IPS DF 6.9 (cell line): Measurements from ENCODE around the gene YY1.

ENCODE experiments used
- DNase-seq: peaks from one replicate; pipeline ENCODE4 v3.0.0-alpha.2; 2013; ENCODE audit warnings: low read depth, low spot score
- H3K27ac ChIP-seq: one replicate; pipeline ENCODE4 v1.5.1; 2013; ENCODE audit warnings: low read length, control low read depth
- H3K27me3 ChIP-seq: 2 replicates; pipeline ENCODE4 v1.6.1; 2013; ENCODE audit warnings: mild to moderate bottlenecking, low read length; ENCODE audit not compliant: control insufficient read depth, insufficient read depth
- H3K36me3 ChIP-seq: 2 replicates; pipeline ENCODE4 v1.6.1; 2013; ENCODE audit warnings: low read length; ENCODE audit not compliant: control insufficient read depth, insufficient read depth
- H3K4me1 ChIP-seq: 2 replicates; pipeline ENCODE4 v1.6.1; 2013; ENCODE audit warnings: low read length; ENCODE audit not compliant: control insufficient read depth, insufficient read depth
- H3K4me3 ChIP-seq: 2 replicates; pipeline ENCODE4 v1.5.1; 2013; ENCODE audit warnings: mild to moderate bottlenecking, low read length
- H3K9me3 ChIP-seq: 2 replicates; pipeline ENCODE4 v1.6.1; 2013; ENCODE audit warnings: low read length, inconsistent platforms; ENCODE audit not compliant: control insufficient read depth, insufficient read depth
- WGBS: extraction: QIAGEN DNeasy Blood & Tissue Kit; methylation state at CpG from one replicate; pipeline ENCODE4 v1.1.7; 2013; ENCODE audit warnings: mixed read lengths, missing lambda C conversion rate; ENCODE audit not compliant: insufficient read length, insufficient coverage; 5-methylcytosine and 5-hydroxymethylcytosine counted together

YY1 gene

GRCh38 chr14:100238419-100239210 lies at the start of gene YY1:
Gene YY1, plus strand, starts transcription at chr14:100239144. Its CDS starts 101 bp downstream, at chr14:100239245.
- Histone ChIP-seq H3K27ac (no peak within 1 kb of the TSS), H3K9me3 (no peaks in the 10 kb centered on the region), H3K4me1 (no peaks in the 10 kb centered on the region), H3K27me3 (no peaks in the 10 kb centered on the region), H3K4me3 (peak within 1 kb of the TSS; percentile 99), H3K36me3 (no peaks in the 10 kb centered on the region)
- WGBS, result no CpG with 5 or more reads among the region's 125 CpGs
- no peak for DNase-seq

DNA sequence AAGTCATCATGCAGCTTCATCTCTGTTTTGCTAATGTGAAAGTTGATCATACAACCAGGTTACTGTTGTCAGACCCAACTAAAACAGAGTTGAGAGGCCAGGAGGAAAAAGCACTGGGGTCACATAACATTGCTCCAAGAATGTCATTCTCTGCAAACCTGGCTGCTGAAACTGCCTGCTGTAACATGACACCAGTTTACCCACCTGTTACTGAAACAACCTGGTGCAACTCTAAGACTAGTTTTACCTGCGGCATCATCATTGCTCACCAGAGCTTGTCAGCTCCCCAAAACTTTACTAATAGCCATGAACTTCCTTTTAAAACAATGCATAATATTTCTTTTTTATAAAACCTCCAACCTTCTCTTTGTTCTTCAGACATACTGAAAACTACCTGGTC lies 48.8 kb upstream of the YY1 start:
- no peaks in the 10 kb centered on the region for H3K9me3 ChIP-seq
- H3K4me3 ChIP-seq, result no peak overlapping the region
- H3K27me3 ChIP-seq, result no peaks in the 10 kb centered on the region
- H3K36me3 ChIP-seq, result no peaks in the 10 kb centered on the region
- no peak for DNase-seq
- no CpG with 5 or more reads among the region's 1 CpG for WGBS
- H3K4me1 ChIP-seq, result peaks cover 3% of the 10 kb centered on the region
- no peak overlapping the region for H3K27ac ChIP-seq

GRCh38 chr14:100191584-100192249 lies 47.2 kb upstream of the YY1 start:
- no peak overlapping the region for H3K4me3 ChIP-seq
- WGBS, result no CpG with 5 or more reads among the region's 14 CpGs

GRCh38 chr14:100192250-100192671 lies 46.7 kb upstream of the YY1 start:
- no peak for DNase-seq
- no peak overlapping the region for H3K27ac ChIP-seq
- peaks cover 3% of the 10 kb centered on the region for H3K4me1 ChIP-seq
- WGBS, result no CpG with 5 or more reads among the region's 21 CpGs
- no peaks in the 10 kb centered on the region for H3K9me3 ChIP-seq
- no peaks in the 10 kb centered on the region for H3K36me3 ChIP-seq
- H3K27me3 ChIP-seq, result no peaks in the 10 kb centered on the region
- H3K4me3 ChIP-seq, result no peak overlapping the region

More at GRCh38 chr14:100191584-100192249, 47.2 kb upstream of the YY1 start:
- Histone ChIP-seq H3K36me3 (no peaks in the 10 kb centered on the region), H3K4me1 (peaks cover 3% of the 10 kb centered on the region), H3K27me3 (no peaks in the 10 kb centered on the region), H3K9me3 (no peaks in the 10 kb centered on the region), H3K27ac (no peak overlapping the region)
- DNase-seq, result no peak

DNA sequence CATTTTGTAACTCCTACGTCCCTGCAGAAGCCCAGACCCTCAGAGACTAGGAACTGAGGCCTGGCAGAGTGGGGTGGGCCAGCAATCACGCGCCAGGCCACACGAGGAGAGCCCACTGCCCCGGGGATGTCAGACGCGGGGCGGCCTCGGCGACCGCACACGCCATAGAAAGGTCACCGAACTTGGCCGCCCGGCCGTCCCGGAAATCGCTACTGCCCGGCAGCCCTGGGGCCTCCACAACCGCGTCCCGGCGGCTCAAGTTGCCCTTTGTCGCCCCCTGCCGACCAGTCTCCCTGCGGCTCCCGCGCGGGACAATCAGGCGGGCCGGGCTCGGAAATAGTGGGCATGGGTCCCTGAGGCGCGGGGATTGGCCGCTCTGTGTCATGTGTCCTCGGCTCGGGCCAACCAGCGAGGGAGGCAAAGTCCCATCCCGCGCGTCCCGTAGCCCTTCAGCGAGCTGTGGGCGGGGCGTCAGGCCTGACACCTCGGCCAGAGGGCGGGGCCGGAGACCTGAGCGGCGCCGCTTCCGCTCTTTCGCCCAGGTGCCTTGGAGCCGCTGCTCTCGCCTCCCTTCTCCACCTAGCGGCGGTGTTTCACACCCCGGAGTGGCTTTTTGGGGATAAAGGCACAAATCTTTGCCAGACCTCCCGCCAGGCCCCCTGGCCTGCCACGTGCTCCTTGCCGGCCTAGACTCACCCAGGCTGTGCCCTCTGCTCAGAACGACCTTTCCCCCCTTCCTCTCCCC lies 46.1 kb upstream of the YY1 start:
- Histone ChIP-seq H3K27ac (no peak overlapping the region), H3K36me3 (no peaks in the 10 kb centered on the region), H3K27me3 (no peaks in the 10 kb centered on the region), H3K4me1 (peaks cover 3% of the 10 kb centered on the region), H3K4me3 (no peak overlapping the region), H3K9me3 (no peaks in the 10 kb centered on the region)
- DNase-seq, result peak; percentile 97
- WGBS, result no CpG with 5 or more reads among the region's 62 CpGs

GRCh38 chr14:100193417-100194357 lies 45.3 kb upstream of the YY1 start:
- H3K27ac ChIP-seq, result no peak overlapping the region
- H3K9me3 ChIP-seq, result no peaks in the 10 kb centered on the region
- peaks cover 3% of the 10 kb centered on the region for H3K4me1 ChIP-seq
- DNase-seq, result no peak
- H3K27me3 ChIP-seq, result no peaks in the 10 kb centered on the region
- H3K36me3 ChIP-seq, result no peaks in the 10 kb centered on the region
- no peak overlapping the region for H3K4me3 ChIP-seq
- WGBS, result no CpG with 5 or more reads among the region's 12 CpGs

DNA sequence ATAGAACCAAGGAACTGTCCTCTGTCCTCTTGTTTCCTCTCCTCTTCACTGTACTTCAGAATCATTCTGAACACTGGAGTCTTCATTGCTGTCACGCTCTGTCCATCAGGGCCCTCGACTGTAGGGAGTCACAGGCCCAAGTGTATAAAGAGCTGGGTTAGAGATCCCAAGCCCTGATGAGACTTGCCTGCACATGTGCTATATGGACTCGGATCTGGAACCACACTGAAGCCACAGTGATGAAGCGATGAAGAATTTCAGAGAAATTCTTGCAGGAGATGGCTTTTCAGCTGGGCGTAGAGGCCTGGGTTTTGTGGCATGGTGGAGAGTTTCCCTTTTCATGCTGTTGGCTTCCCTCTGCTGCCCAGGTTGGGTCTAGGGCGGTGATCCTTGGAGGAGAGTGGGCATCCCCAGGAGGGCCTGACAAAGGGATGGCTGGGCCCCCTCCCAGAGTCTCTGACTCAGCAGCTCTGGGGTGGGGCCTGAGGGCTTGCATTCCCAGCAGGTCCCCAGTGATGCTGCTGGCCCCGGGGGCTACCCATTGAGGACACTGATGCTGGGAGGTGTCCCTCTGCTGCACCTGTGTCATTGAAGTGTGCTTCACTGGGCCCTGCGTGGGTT lies 39.6 kb upstream of the YY1 start:
- Histone ChIP-seq H3K27ac (no peak overlapping the region), H3K4me1 (no peaks in the 10 kb centered on the region), H3K4me3 (no peak overlapping the region), H3K9me3 (no peaks in the 10 kb centered on the region), H3K36me3 (no peaks in the 10 kb centered on the region), H3K27me3 (no peaks in the 10 kb centered on the region)
- no CpG with 5 or more reads among the region's 8 CpGs for whole genome bisulfite sequencing
- DNase-seq, result no peak

DNA sequence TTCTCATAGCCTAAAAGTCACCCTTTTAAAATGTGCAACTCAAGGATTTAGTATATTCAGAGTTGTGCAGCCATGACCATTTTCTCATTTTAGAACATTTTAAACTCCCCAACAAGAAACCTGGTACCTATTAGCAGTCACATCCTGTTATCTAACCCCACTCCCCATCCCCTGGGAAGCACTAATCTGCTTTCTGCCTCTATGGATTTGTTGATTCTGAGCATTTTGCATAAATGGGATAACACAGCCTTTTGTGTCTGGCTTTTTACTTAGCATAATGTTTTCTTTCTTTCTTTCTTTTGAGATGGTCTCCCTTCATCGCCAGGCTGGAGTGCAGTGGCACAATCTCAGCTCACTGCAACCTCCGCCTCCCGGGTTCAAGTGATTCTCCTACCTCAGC lies 38.6 kb upstream of the YY1 start:
- DNase-seq, result no peak
- Histone ChIP-seq H3K36me3 (no peaks in the 10 kb centered on the region), H3K27me3 (no peaks in the 10 kb centered on the region), H3K4me1 (no peaks in the 10 kb centered on the region), H3K27ac (no peak overlapping the region), H3K4me3 (no peak overlapping the region), H3K9me3 (no peaks in the 10 kb centered on the region)
- WGBS, result no CpG with 5 or more reads among the region's 3 CpGs

- WGBS, result no CpG with 5 or more reads among the region's 5 CpGs
- Histone ChIP-seq H3K36me3 (no peaks in the 10 kb centered on the region), H3K4me3 (no peak overlapping the region), H3K4me1 (no peaks in the 10 kb centered on the region), H3K9me3 (no peaks in the 10 kb centered on the region), H3K27me3 (no peaks in the 10 kb centered on the region), H3K27ac (no peak overlapping the region)
- DNase-seq, result no peak
These were observed 37.2 kb upstream of the YY1 start for GRCh38 chr14:100201701-100202100.
